ENCODE measurements around the gene NCOA1.
"Not testable (repeated sequence)": the region's sequence is repeated elsewhere in the genome, so short reads cannot be mapped to it uniquely, and the experiment has no call there.

NCOA1 gene

GRCh38 chr2:24588294-24588693, 97.2 kb downstream of the NCOA1 start:
- no peak overlapping the region for H3K4me3 ChIP-seq (ENCODE audit: low read depth, low read length)
- TF ChIP-seq CTCF (conservative IDR thresholded peaks at IDR 0.05; ENCODE audit: low read depth, low read length) = no peak
- no peak for DNase-seq (ENCODE audit: low read depth)

GRCh38 chr2:24592441-24593100, 101.5 kb downstream of the NCOA1 start:
- H3K4me3 ChIP-seq (ENCODE audit: low read depth, low read length) = no peak overlapping the region
- TF ChIP-seq CTCF (conservative IDR thresholded peaks at IDR 0.05; ENCODE audit: low read depth, low read length) = no peak
- no peak for DNase-seq (ENCODE audit: low read depth)

- peak; percentile 4 for DNase-seq (ENCODE audit: low read depth)
- TF ChIP-seq CTCF (conservative IDR thresholded peaks at IDR 0.05; ENCODE audit: low read depth, low read length) = no peak
- H3K4me3 ChIP-seq (ENCODE audit: low read depth, low read length) = no peak overlapping the region
Measured at GRCh38 chr2:24594283-24594682, 103.2 kb downstream of the NCOA1 start.

GRCh38 chr2:24597181-24597870, 106.3 kb downstream of the NCOA1 start:
- no peak for TF ChIP-seq CTCF (conservative IDR thresholded peaks at IDR 0.05; ENCODE audit: low read depth, low read length)
- no peak for DNase-seq (ENCODE audit: low read depth)
- no peak overlapping the region for H3K4me3 ChIP-seq (ENCODE audit: low read depth, low read length)

GRCh38 chr2:24600140-24600539, 109.1 kb downstream of the NCOA1 start:
- DNase-seq (ENCODE audit: low read depth); H3K4me3 ChIP-seq (ENCODE audit: low read depth, low read length): not testable (repeated sequence)

- DNase-seq (ENCODE audit: low read depth) = no peak
- TF ChIP-seq CTCF (conservative IDR thresholded peaks at IDR 0.05; ENCODE audit: low read depth, low read length) = no peak
- no peak overlapping the region for H3K4me3 ChIP-seq (ENCODE audit: low read depth, low read length)
Measured at GRCh38 chr2:24611631-24612030, 120.6 kb downstream of the NCOA1 start.

- H3K4me3 ChIP-seq (ENCODE audit: low read depth, low read length) = no peak overlapping the region
- TF ChIP-seq CTCF (conservative IDR thresholded peaks at IDR 0.05; ENCODE audit: low read depth, low read length) = peak; percentile 79
- peak; percentile 92 for DNase-seq (ENCODE audit: low read depth)
Measured at GRCh38 chr2:24613154-24613814, 122.2 kb downstream of the NCOA1 start.
